ENCODE data around the gene APPBP2. TPM values are rescaled to one million over a fixed set of nuclear protein-coding genes. Genes with fewer than 3 reads are reported as not detected.
"Not testable (repeated sequence)": the region's sequence is repeated elsewhere in the genome, so short reads cannot be mapped to it uniquely, and the experiment has no call there.

The APPBP2 gene
- total RNA-seq, 1 donor from 2014 or later = 80.5 TPM

- not testable (repeated sequence) for DNase-seq
Measured at GRCh38 chr17:60433021-60433997, 92.7 kb downstream of the APPBP2 start.

DNA sequence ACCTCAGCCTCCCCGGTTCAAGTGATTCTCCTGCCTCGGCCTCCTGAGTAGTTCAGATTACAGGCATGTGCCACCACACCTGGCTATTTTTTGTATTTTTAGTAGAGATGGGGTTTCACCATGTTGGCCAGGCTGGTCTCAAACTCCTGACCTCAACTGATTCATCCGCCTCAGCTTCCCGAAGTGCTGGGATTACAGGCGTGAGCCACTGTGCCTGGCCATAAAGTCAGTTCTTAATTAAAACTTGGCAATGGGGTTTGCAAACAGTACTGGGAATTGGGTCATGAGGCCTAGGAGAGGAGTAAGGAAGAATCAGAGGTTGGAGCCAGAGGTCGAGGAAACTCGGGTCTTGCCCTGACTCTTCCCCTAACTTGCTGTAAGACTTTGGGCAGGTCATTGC, 95.5 kb downstream of the APPBP2 start:
- DNase-seq = not testable (repeated sequence)

DNA sequence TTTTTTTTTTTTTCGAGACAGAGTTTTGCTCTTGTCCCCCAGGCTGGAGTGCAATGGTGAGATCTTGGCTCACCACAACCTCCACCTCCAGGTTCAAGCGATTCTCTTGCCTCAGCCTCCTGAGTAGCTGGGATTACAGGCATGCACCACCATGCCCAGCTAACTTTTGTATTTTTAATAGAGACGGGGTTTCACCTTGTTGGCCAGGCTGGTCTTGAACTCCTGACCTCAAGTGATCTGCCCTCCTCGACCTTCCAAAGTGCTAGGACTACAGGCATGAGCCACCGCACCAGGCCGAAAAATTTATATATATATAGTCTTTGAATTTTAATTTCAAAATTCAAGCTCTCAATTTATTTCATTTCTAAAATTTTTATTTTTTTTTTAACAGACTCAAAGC, 97.6 kb downstream of the APPBP2 start:
- DNase-seq = not testable (repeated sequence)

- no peak for DNase-seq
Measured at GRCh38 chr17:60426596-60426995, 99.4 kb downstream of the APPBP2 start.

DNA sequence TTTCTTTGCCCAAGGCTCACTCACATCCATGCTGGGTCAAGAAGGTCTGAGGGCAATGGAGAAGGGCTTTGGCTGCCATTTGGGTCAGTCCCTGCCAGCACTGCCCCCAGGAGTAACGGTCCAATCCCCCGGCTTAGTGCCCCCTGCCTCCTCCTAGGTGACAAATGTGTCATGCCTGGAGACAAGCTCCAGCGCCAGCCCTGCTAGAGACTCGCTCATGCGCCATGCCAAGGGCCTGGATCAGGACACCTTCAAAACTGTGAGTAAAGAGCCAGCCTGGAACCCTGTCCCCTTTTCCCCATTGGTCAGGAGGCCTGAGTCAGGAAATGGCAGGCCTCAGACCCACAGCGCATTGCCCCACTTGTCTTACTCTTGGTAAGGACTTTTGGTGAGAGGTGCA, 100.4 kb downstream of the APPBP2 start:
- DNase-seq = no peak

DNA sequence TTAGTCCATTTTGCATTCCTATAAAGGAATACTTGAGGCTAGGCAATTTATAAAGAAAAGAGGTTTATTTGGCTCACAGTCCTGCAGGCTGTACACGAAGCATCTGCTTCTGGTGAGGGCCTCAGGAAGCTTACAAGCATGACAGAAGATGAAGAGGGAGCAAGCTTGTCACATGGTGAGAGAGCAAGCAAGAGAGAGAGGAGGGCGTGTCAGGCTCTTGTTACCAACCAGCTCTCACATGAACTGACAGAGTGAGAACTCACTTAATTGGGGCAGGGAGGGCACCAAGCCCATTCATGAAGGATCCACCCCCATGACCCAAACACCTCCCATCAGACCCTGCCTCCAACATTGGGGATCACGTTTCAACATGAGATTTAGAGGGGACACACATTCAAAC, 102.2 kb downstream of the APPBP2 start:
- no peak for DNase-seq

GRCh38 chr17:60422162-60422665, 103.8 kb downstream of the APPBP2 start, which contains the start of gene CHCT1:
CHCT1 (plus strand) TSS chr17:60422489; CDS start chr17:60422593, 104 bp downstream.
- DNase-seq = no peak

GRCh38 chr17:60421273-60422161, 104.5 kb downstream of the APPBP2 start:
- DNase-seq = peak; percentile 22

- DNase-seq = not testable (repeated sequence)
Measured at GRCh38 chr17:60419875-60420274, 106.2 kb downstream of the APPBP2 start.

DNA sequence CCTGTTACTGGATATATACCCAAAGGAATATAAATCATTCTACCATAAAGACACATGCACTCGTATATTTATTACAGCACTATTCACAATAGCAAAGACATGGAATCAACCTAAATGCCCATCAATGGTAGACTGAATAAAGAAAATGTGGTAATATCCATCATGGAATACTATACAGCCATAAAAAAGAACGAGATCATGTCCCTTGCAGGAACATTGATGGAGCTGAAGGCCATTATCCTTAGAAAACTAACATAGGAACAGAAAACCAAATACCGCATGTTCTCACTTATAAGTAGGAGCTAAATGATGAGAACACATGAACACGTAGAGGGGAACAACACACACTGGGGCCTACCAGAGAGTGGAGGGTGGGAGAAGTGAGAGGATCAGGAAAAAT, 107.0 kb downstream of the APPBP2 start:
- not testable (repeated sequence) for DNase-seq

DNA sequence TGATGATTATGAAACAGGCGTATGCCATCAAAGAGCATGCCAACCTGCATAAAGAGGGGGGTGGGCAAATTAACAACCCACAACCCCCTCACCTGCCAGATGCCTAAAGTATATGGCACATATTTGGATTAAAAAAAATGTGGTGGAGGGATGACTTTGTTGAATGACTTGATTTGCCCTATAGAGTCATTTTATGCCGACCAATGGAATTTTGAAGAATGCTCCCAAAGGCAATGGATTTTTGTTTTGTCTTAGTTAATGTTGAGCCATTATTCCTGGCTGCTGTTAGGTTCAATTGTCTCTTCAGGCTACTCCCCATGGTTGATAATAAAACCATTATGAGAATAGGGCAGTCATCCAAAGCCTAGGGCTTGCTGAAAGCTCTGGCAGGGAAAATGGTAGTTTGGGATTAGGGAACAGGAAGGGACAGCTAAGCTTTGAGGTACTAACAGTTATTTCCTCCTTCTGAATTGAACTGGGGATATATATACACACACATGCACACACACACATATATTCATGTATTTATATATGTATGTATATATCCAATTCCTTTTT, 109.6 kb downstream of the APPBP2 start:
- no peak for DNase-seq

DNA sequence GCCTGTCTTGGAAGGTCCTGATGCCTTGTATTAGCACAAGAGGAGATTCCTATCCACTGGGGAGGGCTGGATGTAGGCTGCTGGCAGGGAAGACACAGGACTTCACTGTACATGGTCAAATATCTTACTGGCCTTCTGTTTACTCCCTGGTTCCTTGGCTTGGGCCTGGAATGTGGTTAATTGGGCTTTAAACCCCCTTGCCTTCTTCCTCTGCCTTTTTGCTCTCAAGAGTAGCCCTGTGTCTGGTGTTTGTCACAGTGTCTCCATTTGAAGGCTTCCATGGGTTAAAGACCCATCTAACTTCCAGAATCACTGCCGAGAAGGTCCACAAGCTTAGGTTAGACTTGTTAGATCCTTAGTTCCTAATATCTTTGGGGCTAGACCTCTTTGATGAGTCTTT, 110.9 kb downstream of the APPBP2 start:
- no peak for DNase-seq

GRCh38 chr17:60412701-60413100, 113.3 kb downstream of the APPBP2 start:
- no peak for DNase-seq

DNA sequence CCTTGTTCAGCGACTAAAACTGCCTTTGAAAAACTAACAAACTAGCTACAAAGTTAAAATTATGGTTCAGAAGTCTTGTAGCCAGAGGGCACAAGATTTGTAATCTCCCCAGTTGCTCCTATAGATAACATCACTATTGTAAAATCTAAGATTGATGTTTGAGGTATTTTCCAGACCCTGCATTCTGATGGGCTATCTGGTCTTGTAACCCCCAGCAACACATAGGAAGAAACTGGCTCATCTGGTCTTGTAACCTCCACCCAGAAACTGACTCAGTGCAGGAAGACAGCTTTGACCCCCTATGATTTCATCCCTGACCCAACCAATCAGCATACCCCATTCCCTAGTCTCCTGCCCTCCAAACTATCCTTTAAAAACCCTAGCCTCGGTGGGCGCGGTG, 116.0 kb downstream of the APPBP2 start:
- DNase-seq = no peak

DNA sequence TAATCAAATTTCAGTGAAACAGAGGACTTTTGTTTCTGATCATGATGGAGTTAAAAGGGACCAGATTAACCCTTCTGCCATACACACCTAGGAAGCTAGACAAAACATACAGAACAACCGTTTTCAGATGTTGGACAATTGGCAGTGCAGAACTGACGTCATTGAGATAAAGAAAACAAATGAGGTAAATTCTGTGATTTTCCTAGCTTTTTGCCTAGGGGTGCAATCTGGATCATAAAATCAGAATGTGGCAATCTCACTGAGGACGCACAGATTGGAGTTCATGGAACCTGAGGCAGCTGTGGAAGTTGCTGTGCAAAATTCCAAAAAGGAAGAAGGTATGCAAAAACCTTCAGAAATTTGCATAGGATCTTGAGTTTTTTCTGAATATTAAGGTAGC, 119.2 kb downstream of the APPBP2 start:
- no peak for DNase-seq

DNA sequence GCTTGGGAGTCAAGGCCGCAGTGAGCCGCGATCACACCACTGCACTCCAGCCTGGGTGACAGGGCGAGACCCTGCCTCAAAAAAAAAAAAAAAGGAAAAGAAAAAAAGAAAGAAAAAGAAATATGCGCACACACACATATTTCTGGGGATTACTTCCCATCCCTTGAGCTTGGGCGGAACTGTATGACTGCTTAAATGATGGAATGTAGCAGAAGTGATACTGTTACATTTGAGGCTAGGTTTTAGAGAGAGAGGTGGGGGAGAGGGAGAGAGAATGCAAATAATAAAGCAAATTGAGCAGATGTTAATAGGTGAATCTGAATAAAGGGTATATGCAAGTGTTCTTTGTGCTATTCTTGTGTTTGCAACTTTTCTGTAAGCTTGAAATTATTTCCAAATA, 122.1 kb downstream of the APPBP2 start:
- DNase-seq = no peak

GRCh38 chr17:60403523-60403810, 122.6 kb downstream of the APPBP2 start:
- DNase-seq = no peak

DNA sequence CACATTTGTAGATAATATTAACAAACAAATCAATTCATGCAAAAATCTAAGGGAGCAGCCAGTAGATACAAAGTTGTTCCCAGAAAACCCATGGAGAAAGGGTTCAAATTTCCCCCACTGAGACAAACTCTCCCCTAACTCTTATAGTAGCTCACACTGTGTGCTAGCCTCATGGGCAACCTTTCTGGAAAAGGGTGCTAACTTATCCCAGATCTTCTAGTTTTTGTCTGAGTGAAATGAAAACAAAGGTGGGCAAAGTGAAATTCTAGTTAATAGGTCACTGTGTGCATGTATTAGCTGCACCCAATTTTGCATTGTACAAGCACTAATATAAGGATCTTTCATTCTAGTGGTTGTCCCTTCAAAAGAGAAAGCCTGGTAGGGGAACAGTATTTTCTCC, 124.2 kb downstream of the APPBP2 start:
- no peak for DNase-seq

DNA sequence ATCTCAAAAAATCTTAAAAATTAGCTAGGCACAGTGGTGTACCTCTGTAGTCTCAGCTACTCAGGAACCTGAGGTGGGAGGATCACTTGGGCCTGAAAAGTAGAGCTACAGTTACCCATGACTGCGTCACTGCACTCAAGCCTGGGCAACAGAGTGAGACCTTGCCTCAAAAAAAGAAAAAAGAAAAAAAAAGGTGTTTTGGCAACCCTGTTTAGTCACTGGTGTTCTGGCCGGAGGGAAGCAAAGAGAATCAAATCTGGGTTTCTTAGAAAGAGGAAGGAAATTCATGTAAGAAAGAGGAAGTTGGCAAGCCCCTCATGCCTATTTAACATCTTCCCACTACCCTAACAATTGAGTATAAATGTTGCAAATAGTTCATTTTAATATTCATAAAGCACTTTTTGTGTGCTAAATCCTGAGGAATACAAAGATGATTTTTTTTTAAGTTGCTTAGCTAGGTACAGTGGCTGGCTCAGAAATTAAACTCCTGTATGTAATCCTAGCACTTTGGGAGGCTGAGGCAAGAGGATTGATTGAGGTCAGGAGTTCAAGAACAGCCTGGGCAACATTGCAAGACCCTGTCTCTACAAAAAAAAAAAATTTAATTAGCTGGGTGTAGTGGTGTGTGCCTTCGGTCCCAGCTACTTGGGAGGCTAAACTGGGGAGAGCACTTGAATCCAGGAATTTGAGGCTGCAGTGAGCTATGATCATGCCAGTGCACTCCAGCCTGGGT, 127.6 kb downstream of the APPBP2 start:
- no peak for DNase-seq

GRCh38 chr17:60396412-60396811, 129.6 kb downstream of the APPBP2 start:
- DNase-seq = no peak

GRCh38 chr17:60395508-60396065, 130.5 kb downstream of the APPBP2 start:
- DNase-seq = no peak

All from occipital lobe (tissue), 2 donors.